RWPE2 (cell line): Measurements from ENCODE around the gene C1orf198.
A peak's percentile ranks its signal among the peaks of the same experiment; 100 is the strongest.

ENCODE experiments used
- ATAC-seq: fragments of 200-7000 bp; cut with Tn5 transposase; 3 replicates; pipeline ENCODE4 v1.9.1; 2021; ENCODE audit warnings: low read depth
- DNase-seq: peaks from one replicate; pipeline ENCODE4 v3.0.0-alpha.2; 2020; ENCODE audit warnings: low spot score
- H3K27ac ChIP-seq: fragments of 450-650 bp; 2 replicates; pipeline ENCODE4 v1.5.1; 2017; ENCODE audit warnings: mild to moderate bottlenecking; ENCODE audit not compliant: poor library complexity, severe bottlenecking
- H3K27me3 ChIP-seq: fragments of 250-450 bp; sonication (Bioruptor Pico); 2 replicates; pipeline ENCODE4 v1.5.1; 2021; ENCODE audit warnings: mild to moderate bottlenecking, moderate library complexity; ENCODE audit not compliant: insufficient read depth, poor library complexity, severe bottlenecking
- H3K36me3 ChIP-seq: fragments of 250-450 bp; sonication (Bioruptor Pico); 2 replicates; pipeline ENCODE4 v1.5.1; 2020; ENCODE audit warnings: low read depth, mild to moderate bottlenecking, moderate library complexity
- H3K4me1 ChIP-seq: fragments of 250-450 bp; sonication (Bioruptor Pico); 2 replicates; pipeline ENCODE4 v1.5.1; 2021; ENCODE audit warnings: mild to moderate bottlenecking, moderate library complexity; ENCODE audit not compliant: insufficient read depth, poor library complexity, severe bottlenecking
- H3K4me3 ChIP-seq: fragments of 250-450 bp; sonication (Bioruptor Pico); 2 replicates; pipeline ENCODE4 v1.5.1; 2021; ENCODE audit warnings: mild to moderate bottlenecking, moderate library complexity; ENCODE audit not compliant: severe bottlenecking
- H3K9me3 ChIP-seq: fragments of 250-450 bp; sonication (Bioruptor Pico); 2 replicates; pipeline ENCODE4 v1.5.1; 2021; ENCODE audit warnings: mild to moderate bottlenecking, moderate library complexity; ENCODE audit not compliant: severe bottlenecking
- CTCF ChIP-seq: fragments of 450-650 bp; IDR thresholded peaks from one replicate; pipeline ENCODE4 v1.5.1; 2017; ENCODE audit warnings: mild to moderate bottlenecking, moderate library complexity; ENCODE audit not compliant: poor library complexity, severe bottlenecking

C1orf198 gene

DNA sequence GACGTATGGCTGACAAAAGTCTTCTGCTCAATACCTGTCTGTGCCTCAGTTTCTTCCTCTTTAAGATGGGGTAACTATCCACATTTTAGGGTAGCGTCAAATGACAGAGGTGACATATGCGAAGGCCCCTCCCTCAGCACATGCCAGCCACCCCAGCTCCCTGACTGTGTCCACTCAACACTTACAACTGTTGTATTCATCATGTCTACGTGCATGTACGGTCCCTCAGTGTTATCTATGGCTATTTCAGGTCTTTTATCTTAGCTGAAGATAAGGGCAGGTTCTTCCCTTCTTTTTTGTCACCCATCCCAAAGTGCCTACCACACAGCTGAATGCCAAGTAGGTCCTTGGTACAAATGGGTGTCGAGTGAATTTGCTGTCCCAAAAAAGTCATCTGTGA is 8.3 kb upstream of the C1orf198 start:
- Histone ChIP-seq H3K4me1 (no peaks in the 10 kb centered on the region), H3K36me3 (no peaks in the 10 kb centered on the region), H3K4me3 (no peak overlapping the region), H3K9me3 (no peaks in the 10 kb centered on the region), H3K27me3 (peaks cover 12% of the 10 kb centered on the region), H3K27ac (no peak overlapping the region)
- ATAC-seq (no peak), DNase-seq (no peak)
- no peak for TF ChIP-seq CTCF

GRCh38 chr1:230875370-230875769 is 7.0 kb upstream of the C1orf198 start:
- no peaks in the 10 kb centered on the region for H3K9me3 ChIP-seq
- no peak for TF ChIP-seq CTCF
- H3K4me1 ChIP-seq: no peaks in the 10 kb centered on the region
- DNase-seq: no peak
- peaks cover 7% of the 10 kb centered on the region for H3K27me3 ChIP-seq
- H3K27ac ChIP-seq: no peak overlapping the region
- no peaks in the 10 kb centered on the region for H3K36me3 ChIP-seq
- H3K4me3 ChIP-seq: no peak overlapping the region
- no peak for ATAC-seq

DNA sequence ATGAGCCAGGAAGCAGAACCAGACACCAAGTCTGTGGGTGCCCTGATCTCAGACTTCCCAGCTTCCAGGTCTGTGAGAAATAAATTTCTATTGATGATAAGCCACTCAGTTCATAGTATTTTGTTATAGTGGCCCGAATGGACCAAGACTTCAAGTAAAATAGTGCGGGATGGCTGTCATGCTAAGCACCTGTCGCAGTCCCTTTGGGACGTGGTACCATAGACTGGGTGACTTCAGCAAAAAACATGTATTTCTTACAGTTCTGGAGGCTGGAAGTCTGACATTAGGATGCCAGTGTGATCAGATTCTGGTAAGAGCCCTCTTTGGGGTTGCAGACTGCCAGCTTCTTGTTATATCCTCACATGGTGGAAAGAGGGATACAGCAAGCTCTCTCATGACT is 2.6 kb upstream of the C1orf198 start:
- Histone ChIP-seq H3K27ac (no peak overlapping the region), H3K4me3 (no peak overlapping the region), H3K27me3 (no peaks in the 10 kb centered on the region), H3K36me3 (no peaks in the 10 kb centered on the region), H3K4me1 (peaks cover 8% of the 10 kb centered on the region), H3K9me3 (no peaks in the 10 kb centered on the region)
- DNase-seq: no peak
- no peak for ATAC-seq
- no peak for TF ChIP-seq CTCF

GRCh38 chr1:230869500-230869899 is 1.2 kb upstream of the C1orf198 start:
- no peak for DNase-seq
- Histone ChIP-seq H3K27me3 (no peaks in the 10 kb centered on the region), H3K36me3 (no peaks in the 10 kb centered on the region), H3K4me3 (no peak overlapping the region), H3K27ac (no peak overlapping the region), H3K9me3 (no peaks in the 10 kb centered on the region), H3K4me1 (peaks cover 8% of the 10 kb centered on the region)
- TF ChIP-seq CTCF: no peak
- no peak for ATAC-seq

- Histone ChIP-seq H3K4me1 (peaks cover 8% of the 10 kb centered on the region), H3K27ac (no peak overlapping the region), H3K27me3 (no peaks in the 10 kb centered on the region), H3K9me3 (no peaks in the 10 kb centered on the region), H3K36me3 (no peaks in the 10 kb centered on the region), H3K4me3 (peak overlapping the region; percentile 23)
- no peak for DNase-seq
- no peak for TF ChIP-seq CTCF
- peak; percentile 65 for ATAC-seq
Measured at GRCh38 chr1:230868736-230869385, 540 bp upstream of the C1orf198 start.
